Panc1 (cell line): ENCODE measurements around the gene CCDC110.

Source experiments
- CTCF ChIP-seq: fragments of 450-650 bp; IDR thresholded peaks from 2 replicates; pipeline ENCODE4 v1.5.1; 2017; ENCODE audit warnings: mild to moderate bottlenecking
- POLR2AphosphoS5 ChIP-seq: IDR thresholded peaks from 2 replicates; pipeline ENCODE4 v1.6.1; 2012; ENCODE audit warnings: mild to moderate bottlenecking, low read depth, low read length, moderate library complexity

GRCh38 chr4:185469580-185470154 is 1.9 kb downstream of the CCDC110 start:
- TF ChIP-seq CTCF = no peak
- TF ChIP-seq POLR2AphosphoS5 = no peak
